NK-92 treated with Interleukin-12 subunit alpha and Interleukin-12 subunit beta, amount 100 ng/mL, for 24 hours (cell line): ENCODE results near the gene RNF41.
"Not testable (repeated sequence)": the region's sequence is repeated elsewhere in the genome, so short reads cannot be mapped to it uniquely, and the experiment has no call there.

Source experiments
- DNase-seq: peaks from one replicate; lab custom pipeline; 2025; lab: John Stamatoyannopoulos, UW

RNF41 gene

DNA sequence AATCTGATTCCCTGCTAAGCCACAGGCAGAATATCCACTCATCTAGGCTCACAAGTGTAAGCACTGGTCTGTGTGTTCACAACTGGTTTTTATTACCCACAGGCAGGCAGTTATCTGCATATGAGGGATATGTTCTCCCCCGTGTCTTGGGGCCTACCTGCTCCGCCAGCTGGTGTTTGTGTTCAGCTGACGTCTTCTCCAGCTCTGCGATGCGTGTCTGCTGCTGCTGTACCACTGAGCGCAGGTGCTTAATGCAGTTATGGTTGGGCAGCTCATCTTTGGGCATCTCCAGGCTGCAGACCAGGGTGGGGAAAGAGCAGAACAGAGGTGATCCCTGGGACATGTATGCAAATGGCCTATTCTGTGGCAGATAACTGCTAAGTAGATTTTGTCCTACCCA is 13.7 kb downstream of the RNF41 start:
- DNase-seq, result no peak

GRCh38 chr12:56206452-56207166 is 15.1 kb downstream of the RNF41 start:
- no peak for DNase-seq

DNA sequence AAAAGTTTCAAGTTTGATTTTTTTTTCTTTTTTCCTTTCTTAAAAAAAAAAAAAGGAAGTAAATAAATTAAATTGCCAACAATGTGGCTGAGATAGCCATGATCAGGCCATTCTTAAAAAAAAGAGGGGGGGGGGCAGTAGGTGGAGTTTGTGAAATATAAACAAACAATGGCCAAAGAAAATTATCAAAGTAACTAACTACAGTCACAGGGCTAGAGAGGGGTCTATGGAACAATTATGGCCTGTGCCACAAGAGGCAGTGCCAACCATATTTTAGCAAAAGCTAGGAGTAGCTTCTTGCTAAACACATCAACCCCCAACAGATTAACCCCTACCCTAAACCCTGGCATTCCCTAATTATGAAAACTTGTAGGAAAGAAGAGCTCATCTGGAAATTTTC is 16.3 kb downstream of the RNF41 start:
- no peak for DNase-seq

DNA sequence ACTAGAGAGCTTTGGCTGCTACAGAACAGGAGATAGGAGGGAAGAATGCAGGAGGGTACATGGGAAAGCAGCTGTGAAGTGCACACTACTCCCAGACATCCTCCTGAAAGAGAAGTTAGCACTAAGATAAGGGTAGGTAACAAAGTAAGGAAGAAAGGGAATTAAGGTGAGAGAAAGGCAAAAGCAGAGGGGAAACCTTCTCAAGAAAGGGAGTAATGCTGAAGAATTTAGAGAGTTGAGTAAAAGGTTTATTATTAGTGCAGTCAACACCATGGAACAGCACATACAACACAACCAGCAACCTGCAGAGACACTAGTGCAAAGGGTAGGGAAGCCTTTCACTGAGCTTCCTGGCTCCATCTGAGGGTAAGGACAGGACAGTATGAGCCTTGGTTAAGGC is 17.4 kb downstream of the RNF41 start:
- DNase-seq, result no peak

DNA sequence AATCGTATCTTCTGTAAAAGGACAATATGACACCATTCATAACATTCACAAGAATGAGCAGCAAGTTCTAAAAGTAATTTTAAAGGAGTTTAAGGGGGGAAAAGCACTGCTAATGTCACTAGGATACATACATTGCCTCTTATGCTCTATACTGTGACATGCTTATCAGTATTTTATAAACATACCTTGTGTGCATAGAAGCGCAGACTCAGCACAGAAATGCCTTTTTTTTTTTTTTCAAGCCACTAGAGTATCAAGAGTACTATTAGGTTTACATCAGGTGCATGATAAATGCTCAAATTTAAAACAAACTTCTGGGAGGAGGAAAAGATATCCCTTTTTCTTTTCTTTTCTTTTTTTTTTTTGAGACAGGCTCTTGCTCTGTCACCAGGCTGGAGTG is 18.9 kb downstream of the RNF41 start:
- no peak for DNase-seq

DNA sequence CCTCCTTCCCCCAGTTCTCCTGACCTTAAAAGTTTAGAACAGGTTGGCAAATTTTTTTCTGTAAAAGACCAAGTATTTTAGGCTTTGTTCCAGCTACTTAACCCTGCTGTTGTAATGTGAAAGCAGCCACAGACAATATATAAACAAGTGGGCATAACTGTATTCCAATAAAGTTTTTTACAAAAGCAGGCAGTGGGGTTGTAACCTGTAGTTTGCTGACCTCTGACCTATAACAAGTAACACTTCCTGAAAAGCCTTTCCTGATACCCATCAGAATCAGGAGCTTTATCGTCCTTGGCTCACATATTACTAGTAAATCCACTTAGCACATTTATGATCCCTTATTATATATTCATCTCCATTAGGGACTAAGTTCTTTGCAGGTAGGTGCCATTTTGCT is 19.4 kb downstream of the RNF41 start:
- DNase-seq, result no peak

DNA sequence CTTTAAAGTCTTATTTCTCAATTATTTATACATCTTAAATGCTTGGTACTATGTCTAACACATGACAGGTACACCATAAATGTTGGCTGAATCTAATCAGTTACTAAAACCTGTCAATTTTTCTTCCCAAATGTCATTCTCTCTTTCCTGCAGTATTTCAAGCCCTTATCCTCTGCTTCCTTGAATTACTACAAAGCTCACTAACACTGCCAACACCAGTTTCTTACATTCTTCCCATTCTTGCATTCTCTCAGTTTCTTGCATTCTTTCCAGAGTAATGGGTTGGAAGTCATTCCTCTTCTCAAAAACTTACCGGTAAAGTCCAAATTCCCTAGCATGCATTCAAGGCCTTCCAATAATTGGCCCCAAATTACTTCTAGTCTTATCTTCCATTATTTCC is 22.9 kb downstream of the RNF41 start:
- no peak for DNase-seq

GRCh38 chr12:56197921-56198635 is 23.6 kb downstream of the RNF41 start:
- DNase-seq, result no peak

- not testable (repeated sequence) for DNase-seq
These were observed 24.7 kb downstream of the RNF41 start for GRCh38 chr12:56196818-56197550.

DNA sequence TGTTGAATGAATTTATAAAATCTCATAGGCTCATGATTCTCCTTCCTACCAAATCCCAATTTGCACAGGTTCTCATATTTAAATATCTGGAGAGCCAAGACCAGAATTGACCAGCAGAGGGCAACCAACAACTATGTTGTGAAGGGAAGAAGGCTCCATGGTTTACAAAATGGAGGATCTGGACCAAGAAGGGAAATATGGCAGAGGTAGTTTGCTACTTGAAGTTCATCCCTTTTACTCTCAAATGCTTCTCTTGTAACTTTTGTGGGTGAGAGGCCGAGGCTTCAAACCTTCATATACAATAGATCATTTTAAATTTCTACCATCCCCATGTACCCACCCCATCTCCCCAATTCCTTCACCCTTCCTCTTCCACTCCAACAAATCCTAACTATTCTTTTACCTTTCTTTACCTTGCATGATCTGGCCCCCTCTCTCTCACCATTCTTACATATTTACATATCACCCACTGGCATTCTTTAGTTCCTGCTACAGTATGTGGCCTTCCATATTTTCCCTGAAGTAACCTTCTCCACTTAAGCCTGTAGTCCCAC is 28.6 kb downstream of the RNF41 start:
- DNase-seq, result peak; percentile 14

GRCh38 chr12:56192582-56192981 is 29.1 kb downstream of the RNF41 start:
- no peak for DNase-seq

- DNase-seq, result no peak
These were observed 31.0 kb downstream of the RNF41 start for GRCh38 chr12:56190695-56191155.

DNA sequence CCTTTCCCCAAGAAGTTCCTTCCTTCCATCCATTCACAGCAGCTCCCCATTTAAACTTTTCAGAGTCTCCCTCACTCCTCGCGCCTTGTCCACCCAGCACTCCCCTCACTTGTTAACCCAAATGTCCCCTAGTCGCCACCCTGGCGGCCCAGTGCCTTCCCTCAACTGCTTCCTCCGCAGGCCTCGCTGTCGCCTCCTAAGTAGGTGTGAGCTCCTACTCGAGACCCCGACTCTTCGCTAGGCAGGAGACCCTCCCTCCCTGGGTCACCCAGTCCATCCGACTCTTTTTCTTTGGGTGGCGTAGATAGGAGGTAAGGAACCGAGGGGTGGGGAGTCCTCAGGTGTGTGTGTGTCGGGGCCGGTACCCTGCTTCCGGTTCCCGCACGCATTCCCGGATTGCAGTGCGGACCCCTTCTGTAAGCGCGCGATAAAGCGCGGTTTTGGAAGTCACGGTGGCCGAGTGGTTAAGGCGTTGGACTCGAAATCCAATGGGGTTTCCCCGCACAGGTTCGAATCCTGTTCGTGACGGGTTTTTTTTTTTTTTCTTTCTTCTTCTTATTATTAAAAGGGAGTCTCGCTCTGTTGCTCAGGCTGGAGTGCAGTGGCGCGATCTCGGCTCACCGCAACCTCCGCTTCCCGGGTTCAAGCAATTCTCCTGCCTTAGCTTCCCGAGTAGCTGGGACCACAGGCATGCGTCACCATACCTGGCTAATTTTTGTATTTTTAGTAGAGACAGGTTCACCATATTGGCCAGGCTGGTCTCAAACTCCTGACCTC is 31.6 kb downstream of the RNF41 start:
- peak; percentile 58 for DNase-seq

- DNase-seq, result peak; percentile 70
These were observed 32.4 kb downstream of the RNF41 start, which contains the start of gene SMARCC2 for GRCh38 chr12:56189099-56189917. SMARCC2 (minus strand) TSS chr12:56189483; CDS start chr12:56189461, 22 bp downstream.

DNA sequence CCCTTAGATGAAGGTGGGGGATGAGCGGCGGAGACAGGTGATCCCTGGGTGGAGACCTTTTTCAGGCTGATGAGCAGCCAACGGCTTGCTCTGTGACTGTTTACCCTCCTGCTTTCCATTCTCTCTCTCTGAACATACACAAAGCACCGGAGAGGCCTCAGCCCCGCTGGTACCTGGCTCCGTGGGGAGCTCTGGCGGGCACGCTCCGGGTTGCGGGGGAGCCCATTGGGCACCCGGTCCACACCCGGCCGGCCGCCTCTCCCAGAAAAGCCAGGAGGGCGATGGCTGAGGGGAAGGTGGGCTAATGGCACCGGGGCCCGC is 33.0 kb downstream of the RNF41 start:
- DNase-seq, result no peak

GRCh38 chr12:56188131-56188777 is 33.5 kb downstream of the RNF41 start:
- DNase-seq, result no peak

- no peak for DNase-seq
These were observed 34.8 kb downstream of the RNF41 start for GRCh38 chr12:56186957-56187356.

GRCh38 chr12:56178347-56178746 is 43.4 kb downstream of the RNF41 start:
- DNase-seq, result no peak

- no peak for DNase-seq
These were observed 48.9 kb downstream of the RNF41 start for GRCh38 chr12:56172839-56173238.

DNA sequence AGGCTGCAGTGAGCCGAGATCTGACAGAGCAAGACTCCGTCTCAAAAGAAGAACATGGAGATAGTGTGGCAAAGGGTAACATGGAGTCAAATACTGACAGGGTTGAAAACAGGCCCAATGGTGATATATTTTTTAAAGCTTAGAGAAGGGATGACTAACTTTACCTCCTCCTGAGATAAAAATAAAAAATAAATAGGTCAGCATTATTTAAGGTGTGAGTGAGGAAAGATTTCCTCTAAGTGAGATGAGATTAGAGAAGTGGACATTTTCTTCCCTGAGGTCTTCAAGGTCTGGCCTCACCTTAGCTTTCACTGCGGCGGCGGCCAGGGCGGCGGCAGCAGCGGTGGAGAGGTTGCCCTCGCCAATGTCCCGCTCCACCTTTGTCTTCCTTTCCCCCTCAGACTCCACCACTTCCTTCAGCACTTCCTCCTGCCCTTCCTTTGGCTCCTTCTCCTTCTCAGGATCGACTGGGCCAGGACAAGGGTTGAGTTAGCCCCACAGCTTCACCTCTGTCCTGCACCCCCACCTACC is 52.4 kb downstream of the RNF41 start:
- no peak for DNase-seq
